ENCODE measurements around the gene CMTM3.
"Not testable (repeated sequence)": the region's sequence is repeated elsewhere in the genome, so short reads cannot be mapped to it uniquely, and the experiment has no call there.

CMTM3 gene

GRCh38 chr16:66660422-66661209 lies 56.1 kb downstream of the CMTM3 start:
- DNase-seq (ENCODE audit: extremely low read depth in 1 of 2, low read depth in 1 of 2), result no peak

GRCh38 chr16:66661210-66661560 lies 56.7 kb downstream of the CMTM3 start:
- DNase-seq (ENCODE audit: extremely low read depth in 1 of 2, low read depth in 1 of 2), result no peak

- not testable (repeated sequence) for DNase-seq (ENCODE audit: extremely low read depth in 1 of 2, low read depth in 1 of 2)
Measured at GRCh38 chr16:66661671-66662346, 57.3 kb downstream of the CMTM3 start.

GRCh38 chr16:66662445-66663194 lies 58.1 kb downstream of the CMTM3 start:
- DNase-seq (ENCODE audit: extremely low read depth in 1 of 2, low read depth in 1 of 2), result no peak

Data from activated CD8-positive, alpha-beta memory T cell treated with anti-CD3 and anti-CD28 coated beads for 1 hour (primary cell).